WERI-Rb-1 (cell line): ENCODE data around the gene NR4A1.

Source experiments
- DNase-seq: peaks from one replicate; pipeline ENCODE4 v3.0.0-alpha.2; 2020
- H3K27ac ChIP-seq: fragments of 250-450 bp; sonication (Bioruptor Pico); 2 replicates; pipeline ENCODE4 v1.5.1; 2020; ENCODE audit warnings: mild to moderate bottlenecking, moderate library complexity
- H3K27me3 ChIP-seq: fragments of 250-450 bp; sonication (Bioruptor Pico); 2 replicates; pipeline ENCODE4 v1.5.1; 2021; ENCODE audit warnings: mild to moderate bottlenecking, low read depth, moderate library complexity; ENCODE audit not compliant: insufficient read depth, severe bottlenecking
- H3K36me3 ChIP-seq: fragments of 250-450 bp; sonication (Bioruptor Pico); 2 replicates; pipeline ENCODE4 v1.5.1; 2020; ENCODE audit warnings: mild to moderate bottlenecking, moderate library complexity
- H3K4me3 ChIP-seq: 2 replicates; pipeline ENCODE4 v1.5.1; 2011; ENCODE audit warnings: low read depth, mild to moderate bottlenecking, control low read depth, low read length
- H3K9me3 ChIP-seq: fragments of 250-450 bp; sonication (Bioruptor Pico); 2 replicates; pipeline ENCODE4 v1.5.1; 2021; ENCODE audit warnings: mild to moderate bottlenecking, moderate library complexity; ENCODE audit not compliant: severe bottlenecking
- CTCF ChIP-seq: IDR thresholded peaks from 2 replicates; pipeline ENCODE4 v1.5.1; 2011; ENCODE audit warnings: low read depth, mild to moderate bottlenecking, control low read depth, inconsistent platforms, low read length

NR4A1 gene

GRCh38 chr12:52023182-52023975 lies 27.9 kb upstream of the NR4A1 start:
- no peaks in the 10 kb centered on the region for H3K9me3 ChIP-seq
- TF ChIP-seq CTCF: peak; percentile 94
- DNase-seq: peak; percentile 92
- H3K4me3 ChIP-seq: peak overlapping the region; percentile 65
- no peaks in the 10 kb centered on the region for H3K36me3 ChIP-seq
- no peaks in the 10 kb centered on the region for H3K27me3 ChIP-seq
- H3K27ac ChIP-seq: 0 out of 2 replicates have a peak overlapping the region, but pooled peaks have one; percentile 2

- TF ChIP-seq CTCF: no peak
- no peaks in the 10 kb centered on the region for H3K36me3 ChIP-seq
- no peaks in the 10 kb centered on the region for H3K27me3 ChIP-seq
- 0 out of 2 replicates have a peak overlapping the region, but pooled peaks have one; percentile 65 for H3K4me3 ChIP-seq
- H3K27ac ChIP-seq: no peak overlapping the region
- no peaks in the 10 kb centered on the region for H3K9me3 ChIP-seq
- DNase-seq: no peak
Measured at GRCh38 chr12:52023976-52024688, 27.1 kb upstream of the NR4A1 start.

GRCh38 chr12:52024845-52025230 lies 26.4 kb upstream of the NR4A1 start:
- DNase-seq: no peak
- H3K27me3 ChIP-seq: no peaks in the 10 kb centered on the region
- no peaks in the 10 kb centered on the region for H3K36me3 ChIP-seq
- H3K4me3 ChIP-seq: no peak overlapping the region
- no peaks in the 10 kb centered on the region for H3K9me3 ChIP-seq
- no peak for TF ChIP-seq CTCF
- no peak overlapping the region for H3K27ac ChIP-seq

DNA sequence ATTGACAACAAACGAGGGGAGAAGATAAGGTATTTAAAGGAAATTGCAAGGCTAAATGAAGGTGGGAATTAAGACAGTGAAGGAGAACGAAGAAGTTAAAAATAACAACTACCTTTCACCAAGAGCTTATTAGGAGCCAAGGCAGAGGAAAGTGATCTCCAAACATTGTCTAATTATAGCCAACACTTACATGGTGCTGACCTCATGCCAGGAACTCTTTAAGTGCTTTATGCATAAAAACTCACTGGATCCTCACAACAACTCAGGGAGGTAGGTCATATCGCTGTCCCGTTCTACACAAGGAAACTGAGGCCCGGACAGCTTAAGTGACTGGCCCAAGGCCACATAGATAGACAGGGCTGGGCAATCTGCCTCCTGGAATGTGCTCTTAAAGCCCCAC lies 25.0 kb upstream of the NR4A1 start:
- Histone ChIP-seq H3K27ac (no peak overlapping the region), H3K4me3 (no peak overlapping the region), H3K36me3 (no peaks in the 10 kb centered on the region), H3K9me3 (no peaks in the 10 kb centered on the region), H3K27me3 (no peaks in the 10 kb centered on the region)
- TF ChIP-seq CTCF: no peak
- DNase-seq: no peak

GRCh38 chr12:52027085-52027843 lies 24.0 kb upstream of the NR4A1 start:
- Histone ChIP-seq H3K27me3 (no peaks in the 10 kb centered on the region), H3K4me3 (no peak overlapping the region), H3K27ac (no peak overlapping the region), H3K36me3 (no peaks in the 10 kb centered on the region), H3K9me3 (no peaks in the 10 kb centered on the region)
- TF ChIP-seq CTCF: no peak
- no peak for DNase-seq
